Activated CD8-positive, alpha-beta T cell treated with anti-CD3 and anti-CD28 coated beads for 36 hours (primary cell): ENCODE measurements around the gene B3GNT5. TPM values are rescaled to one million over a fixed set of nuclear protein-coding genes. Genes with fewer than 3 reads are reported as not detected.
A peak's percentile ranks its signal among the peaks of the same experiment; 100 is the strongest.

Experiments used
- ATAC-seq: fragments of 200-7000 bp; cut with Tn5 transposase; one replicate; pipeline ENCODE4 v1.10.0; 2021; ENCODE audit warnings: mild to moderate bottlenecking, moderate library complexity
- CTCF ChIA-PET: fragments of 350-600 bp; sonication (Branson Sonifier 250); formaldehyde crosslinking; loops from one replicate; lab custom pipeline; 2021; ENCODE audit warnings: antibody characterized with exemption; lab: Charles Lee
- POLR2A ChIA-PET: fragments of 350-600 bp; sonication (Branson Sonifier 250); formaldehyde crosslinking; loops from one replicate; lab custom pipeline; 2021; ENCODE audit warnings: antibody characterized with exemption; lab: Charles Lee
- DNase-seq: peaks from one replicate; pipeline ENCODE4 v3.0.0-alpha.2; 2020
- H3K27ac Mint-ChIP-seq: one replicate; pipeline ENCODE4 v1.8.0; 2021; ENCODE audit warnings: mild to moderate bottlenecking, mixed read lengths
- H3K27me3 Mint-ChIP-seq: one replicate; pipeline ENCODE4 v1.8.0; 2021; ENCODE audit warnings: mixed read lengths
- H3K36me3 Mint-ChIP-seq: one replicate; pipeline ENCODE4 v1.8.0; 2021; ENCODE audit warnings: low read depth, mixed read lengths
- H3K4me1 Mint-ChIP-seq: one replicate; pipeline ENCODE4 v1.8.0; 2021; ENCODE audit warnings: low read depth, mixed read lengths
- H3K4me3 Mint-ChIP-seq: one replicate; pipeline ENCODE4 v1.8.0; 2021; ENCODE audit warnings: mild to moderate bottlenecking, moderate library complexity, mixed read lengths
- H3K9me3 Mint-ChIP-seq: one replicate; pipeline ENCODE4 v1.8.0; 2021; ENCODE audit warnings: mixed read lengths
- intact Hi-C: fragments of 100-400 bp; cut with micrococcal nuclease; formaldehyde crosslinking; loops from one replicate; pipeline ENCODE4 v1.10.0; 2022
- total RNA-seq, 2 experiments: library from RNA; stranded (reverse); gene quantifications; one replicate each; pipeline ENCODE4 v1.2.3, GENCODE V29; 2021
- TF ChIP-seq, protein P1 (sequence below): fragments of 200-600 bp; IDR thresholded peaks from one replicate; pipeline ENCODE4 v1.8.0; 2022; ENCODE audit warnings: antibody characterized with exemption, mild to moderate bottlenecking

The B3GNT5 gene
- total RNA-seq, 2 experiments from 2014 or later: 25.8 to 26.1 TPM

DNA sequence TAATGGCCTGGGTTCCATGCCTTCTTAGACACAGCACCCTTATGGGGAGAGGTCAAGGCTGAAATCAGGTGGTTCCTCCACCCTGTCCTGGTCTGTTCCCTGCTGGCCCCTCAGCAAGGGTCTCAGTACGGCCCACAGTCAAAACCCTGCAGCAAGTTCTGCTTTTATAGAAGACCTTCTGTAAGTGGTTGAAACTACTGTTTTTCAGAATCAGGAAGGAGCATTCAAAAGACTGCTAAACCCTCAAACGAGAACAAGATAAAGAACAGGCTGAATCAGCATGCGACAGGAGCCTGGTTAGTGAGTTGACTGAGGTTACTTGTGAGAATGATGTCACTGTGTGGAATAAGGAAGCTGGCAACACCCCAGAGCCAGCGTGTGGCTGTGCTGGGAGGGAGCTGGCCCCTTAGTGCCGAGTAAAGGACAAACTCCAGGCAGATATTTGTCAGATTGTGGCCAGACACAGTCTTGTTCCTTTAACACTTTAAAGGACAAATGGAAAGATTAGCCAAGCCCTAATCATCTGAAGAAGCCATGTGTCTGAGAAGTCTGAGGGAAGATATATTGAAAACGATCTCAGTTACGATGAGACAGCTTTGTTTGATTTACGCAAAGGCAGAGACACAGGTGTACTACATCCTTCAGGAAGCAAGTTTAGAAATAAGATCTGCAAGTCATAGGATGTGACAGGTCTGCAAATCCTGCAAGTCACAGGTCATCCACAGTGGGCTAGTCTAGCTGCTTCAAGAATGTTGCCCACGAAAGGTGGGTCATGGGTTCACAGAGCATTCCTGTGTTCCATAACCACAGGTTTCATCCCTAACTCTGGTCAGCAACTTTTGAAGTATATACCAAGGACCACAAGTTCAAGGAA, 54.0 kb downstream of the B3GNT5 start:
- intact Hi-C loops: no loop called here
- no peaks in the 10 kb centered on the region for H3K27me3 Mint-ChIP-seq
- peak; percentile 70 for DNase-seq

DNA sequence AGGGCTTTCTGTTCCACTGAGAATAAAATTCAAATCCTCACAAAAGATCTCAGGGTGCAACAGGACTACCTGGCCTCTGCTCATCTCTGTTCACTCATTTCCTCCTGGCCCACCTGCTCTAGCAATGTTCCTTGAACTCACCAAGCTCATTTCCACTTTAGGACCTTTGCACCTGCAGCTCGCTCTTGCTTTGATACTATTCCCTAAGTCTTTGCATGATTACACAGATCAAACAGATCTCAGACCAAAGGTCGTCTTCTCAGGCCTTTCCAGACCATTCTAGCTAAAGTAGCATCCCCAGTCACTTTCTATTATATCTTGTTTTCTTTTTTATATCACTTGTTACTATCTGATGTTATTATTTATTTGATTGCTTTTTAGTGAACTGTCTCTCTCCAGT, 54.7 kb downstream of the B3GNT5 start:
- no peak for ATAC-seq
- intact Hi-C loops: no loop called here
- TF ChIP-seq, protein P1, sequence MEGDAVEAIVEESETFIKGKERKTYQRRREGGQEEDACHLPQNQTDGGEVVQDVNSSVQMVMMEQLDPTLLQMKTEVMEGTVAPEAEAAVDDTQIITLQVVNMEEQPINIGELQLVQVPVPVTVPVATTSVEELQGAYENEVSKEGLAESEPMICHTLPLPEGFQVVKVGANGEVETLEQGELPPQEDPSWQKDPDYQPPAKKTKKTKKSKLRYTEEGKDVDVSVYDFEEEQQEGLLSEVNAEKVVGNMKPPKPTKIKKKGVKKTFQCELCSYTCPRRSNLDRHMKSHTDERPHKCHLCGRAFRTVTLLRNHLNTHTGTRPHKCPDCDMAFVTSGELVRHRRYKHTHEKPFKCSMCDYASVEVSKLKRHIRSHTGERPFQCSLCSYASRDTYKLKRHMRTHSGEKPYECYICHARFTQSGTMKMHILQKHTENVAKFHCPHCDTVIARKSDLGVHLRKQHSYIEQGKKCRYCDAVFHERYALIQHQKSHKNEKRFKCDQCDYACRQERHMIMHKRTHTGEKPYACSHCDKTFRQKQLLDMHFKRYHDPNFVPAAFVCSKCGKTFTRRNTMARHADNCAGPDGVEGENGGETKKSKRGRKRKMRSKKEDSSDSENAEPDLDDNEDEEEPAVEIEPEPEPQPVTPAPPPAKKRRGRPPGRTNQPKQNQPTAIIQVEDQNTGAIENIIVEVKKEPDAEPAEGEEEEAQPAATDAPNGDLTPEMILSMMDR: no peak
- DNase-seq: no peak
- Mint-ChIP-seq H3K4me3 (no peak overlapping the region), H3K36me3 (peaks cover 3% of the 10 kb centered on the region), H3K9me3 (no peaks in the 10 kb centered on the region), H3K4me1 (peaks cover 25% of the 10 kb centered on the region), H3K27me3 (no peaks in the 10 kb centered on the region), H3K27ac (no peak overlapping the region)
- CTCF ChIA-PET: interaction anchor here (0.6 to 0.8 kb wide), 2 partner anchors 10 to 75 kb away, joined by 3 read pairs; no protein-coding TSS in a partner anchor
- POLR2A ChIA-PET: interaction anchor here (0.8 to 2.1 kb wide), 2 partner anchors 9 to 11 kb away, joined by 3 to 7 read pairs; no protein-coding TSS in a partner anchor

More for the DNA sequence above, 54.0 kb downstream of the B3GNT5 start:
- ChIA-PET CTCF (interaction anchor here (0.8 to 1.5 kb wide), 4 partner anchors 9 to 122 kb away, joined by 3 to 8 read pairs (median 4); no protein-coding TSS in a partner anchor), POLR2A (interaction anchor here (2.1 kb wide), 1 partner anchor 10 kb away, joined by 7 read pairs; no protein-coding TSS in a partner anchor)
- Mint-ChIP-seq H3K36me3 (peaks cover 3% of the 10 kb centered on the region), H3K27ac (peak overlapping the region; percentile 64), H3K9me3 (no peaks in the 10 kb centered on the region), H3K4me1 (peaks cover 29% of the 10 kb centered on the region), H3K4me3 (no peak overlapping the region)
- peak; percentile 97 for ATAC-seq
- TF ChIP-seq, protein P1: no peak

DNA sequence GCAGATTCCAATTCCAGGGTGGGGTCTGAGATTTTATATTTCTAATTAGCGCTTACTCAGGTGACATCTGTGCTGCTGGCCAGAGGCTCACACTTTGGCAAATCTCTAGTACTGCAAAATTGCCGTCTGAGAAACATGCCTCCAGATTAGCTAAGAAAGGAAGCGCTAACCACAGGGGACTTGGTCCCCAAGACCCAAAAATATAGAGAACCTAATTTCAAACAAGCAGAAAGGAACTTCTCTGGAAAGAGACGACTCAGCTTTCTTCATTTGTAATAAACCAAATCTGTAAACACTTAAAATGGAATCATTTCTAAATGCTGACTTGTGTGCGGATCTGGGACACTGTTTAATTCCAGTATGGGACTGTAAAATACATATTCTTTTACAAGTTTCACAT, 55.7 kb downstream of the B3GNT5 start:
- no peak overlapping the region for H3K4me3 Mint-ChIP-seq
- intact Hi-C loops: no loop called here
- ChIA-PET POLR2A (interaction anchor here (0.8 to 1.5 kb wide), 3 partner anchors 10 to 22 kb away, joined by 3 to 4 read pairs (median 3); no protein-coding TSS in a partner anchor), CTCF (interaction anchor here (0.6 kb wide), 1 partner anchor 74 kb away, joined by 3 read pairs; no protein-coding TSS in a partner anchor)
- no peak for ATAC-seq
- no peak for DNase-seq
- TF ChIP-seq, protein P1: no peak
- no peaks in the 10 kb centered on the region for H3K27me3 Mint-ChIP-seq
- H3K4me1 Mint-ChIP-seq: peaks cover 29% of the 10 kb centered on the region
- H3K27ac Mint-ChIP-seq: no peak overlapping the region
- H3K9me3 Mint-ChIP-seq: no peaks in the 10 kb centered on the region
- H3K36me3 Mint-ChIP-seq: peaks cover 3% of the 10 kb centered on the region

DNA sequence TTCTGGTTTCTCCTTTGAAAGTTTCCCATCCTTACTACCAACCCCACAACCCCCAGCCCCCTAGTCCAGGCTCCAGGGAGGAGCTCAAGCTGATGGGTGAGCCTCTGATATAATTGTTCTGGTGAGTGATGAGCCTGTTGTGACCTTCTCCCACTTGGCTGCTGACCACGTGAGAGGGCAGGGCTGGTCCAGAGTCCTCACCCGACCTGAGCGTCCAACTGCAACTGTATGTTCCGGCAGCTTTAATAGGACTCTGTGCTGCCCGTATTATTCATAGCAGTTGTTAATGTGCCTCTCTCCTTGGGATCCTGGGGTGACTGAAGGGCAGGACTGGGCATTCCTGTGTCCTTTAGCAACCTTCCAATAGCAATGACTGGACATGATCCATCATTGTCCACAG, 56.2 kb downstream of the B3GNT5 start:
- Mint-ChIP-seq H3K9me3 (no peaks in the 10 kb centered on the region), H3K36me3 (peaks cover 3% of the 10 kb centered on the region), H3K27me3 (no peaks in the 10 kb centered on the region), H3K27ac (no peak overlapping the region), H3K4me1 (peaks cover 31% of the 10 kb centered on the region), H3K4me3 (no peak overlapping the region)
- ChIA-PET POLR2A (interaction anchor here (1.1 to 1.5 kb wide), 2 partner anchors 14 to 23 kb away, joined by 3 to 4 read pairs; no protein-coding TSS in a partner anchor), CTCF (no interaction called here)
- TF ChIP-seq, protein P1: no peak
- ATAC-seq (no peak), DNase-seq (no peak)
- intact Hi-C loops: no loop called here
